Glomerular visceral epithelial cell (primary cell): Measurements from ENCODE around the gene TUBB8B.
"Not testable (repeated sequence)": the region's sequence is repeated elsewhere in the genome, so short reads cannot be mapped to it uniquely, and the experiment has no call there.

Experiments used
- DNase-seq: peaks from one replicate; pipeline ENCODE4 v3.0.0-alpha.2; 2016; ENCODE audit errors: extremely low spot score

TUBB8B gene

GRCh38 chr18:49176-49665, at the start of gene TUBB8B:
TSS of gene TUBB8B (minus strand) at chr18:49615. CDS start at chr18:49557, 58 bp downstream.
- DNase-seq, result not testable (repeated sequence)

GRCh38 chr18:97252-97914, 48.0 kb upstream of the TUBB8B start:
- DNase-seq, result not testable (repeated sequence)

GRCh38 chr18:96767-97131, 47.3 kb upstream of the TUBB8B start:
- DNase-seq, result not testable (repeated sequence)

- DNase-seq, result not testable (repeated sequence)
Measured at GRCh38 chr18:96101-96766, 46.8 kb upstream of the TUBB8B start.

GRCh38 chr18:95580-95979, 46.2 kb upstream of the TUBB8B start:
- not testable (repeated sequence) for DNase-seq

GRCh38 chr18:93897-94408, 44.5 kb upstream of the TUBB8B start:
- DNase-seq, result not testable (repeated sequence)

- DNase-seq, result not testable (repeated sequence)
Measured at GRCh38 chr18:91561-91960, 42.1 kb upstream of the TUBB8B start.

- not testable (repeated sequence) for DNase-seq
Measured at GRCh38 chr18:90396-91193, 41.2 kb upstream of the TUBB8B start.

- DNase-seq, result not testable (repeated sequence)
Measured at GRCh38 chr18:89124-89523, 39.7 kb upstream of the TUBB8B start.

- DNase-seq, result not testable (repeated sequence)
Measured at GRCh38 chr18:84801-85200, 35.4 kb upstream of the TUBB8B start.

GRCh38 chr18:82626-83209, 33.3 kb upstream of the TUBB8B start:
- DNase-seq, result not testable (repeated sequence)

GRCh38 chr18:80881-81280, 31.5 kb upstream of the TUBB8B start:
- not testable (repeated sequence) for DNase-seq

- not testable (repeated sequence) for DNase-seq
Measured at GRCh38 chr18:80202-80601, 30.8 kb upstream of the TUBB8B start.

GRCh38 chr18:75525-76160, 26.2 kb upstream of the TUBB8B start:
- DNase-seq, result not testable (repeated sequence)

GRCh38 chr18:73181-73777, 23.9 kb upstream of the TUBB8B start:
- not testable (repeated sequence) for DNase-seq

- DNase-seq, result not testable (repeated sequence)
Measured at GRCh38 chr18:67701-68100, 18.3 kb upstream of the TUBB8B start.

GRCh38 chr18:64279-64678, 14.9 kb upstream of the TUBB8B start:
- not testable (repeated sequence) for DNase-seq

- DNase-seq, result not testable (repeated sequence)
Measured at GRCh38 chr18:63656-64055, 14.2 kb upstream of the TUBB8B start.

GRCh38 chr18:54388-54787, 5.0 kb upstream of the TUBB8B start:
- DNase-seq, result not testable (repeated sequence)

GRCh38 chr18:48696-49095, 719 bp downstream of the TUBB8B start:
- DNase-seq, result not testable (repeated sequence)

- not testable (repeated sequence) for DNase-seq
Measured at GRCh38 chr18:13177-13576, 36.2 kb downstream of the TUBB8B start.
